Tibial artery (tissue), 4 donors: Measurements from ENCODE around the gene MBTPS1.

Source experiments
- DNase-seq, 2 donors: peaks; one replicate each; pipeline ENCODE4 v3.0.0-alpha.2; 2019
- H3K27ac ChIP-seq, 2 donors: fragments of 200-600 bp; sonication (generic) in 1 of 2; 1 replicate in 1 of 2; 2 replicates in 1 of 2; pipeline ENCODE4 v1.5.1; 2018 to 2019; ENCODE audit warnings: mild to moderate bottlenecking in 1 of 2
- H3K27me3 ChIP-seq, 2 donors: fragments of 200-600 bp; sonication (generic) in 1 of 2; one replicate each; pipeline versions ENCODE4 v1.5.1 to v1.6.0; 2016 to 2019
- H3K36me3 ChIP-seq, 3 donors: fragments of 200-600 bp; sonication (generic) in 2 of 3; one replicate each; pipeline ENCODE4 v1.5.1; 2016 to 2019; ENCODE audit warnings: mild to moderate bottlenecking in 2 of 3
- H3K4me1 ChIP-seq, 4 donors: fragments of 200-600 bp; sonication (generic) in 2 of 4; 1 replicate in 3 of 4; 2 replicates in 1 of 4; pipeline ENCODE4 v1.5.1; 2016 to 2019
- H3K4me3 ChIP-seq, 2 donors: fragments of 200-600 bp; sonication (generic) in 1 of 2; 1 replicate in 1 of 2; 2 replicates in 1 of 2; pipeline ENCODE4 v1.5.1; 2018 to 2019; ENCODE audit warnings: mild to moderate bottlenecking in 2 of 2
- H3K9me3 ChIP-seq, 3 donors: fragments of 200-600 bp; sonication (generic) in 1 of 3; one replicate each; pipeline ENCODE4 v1.5.1; 2016 to 2019
- CTCF ChIP-seq, 2 experiments: fragments of 200-600 bp in 1 of 2; fragments of 450-650 bp in 1 of 2; IDR thresholded peaks; one replicate each; pipeline ENCODE4 v1.5.1; 2017 to 2019; ENCODE audit warnings: antibody characterized with exemption in 2 of 2, mild to moderate bottlenecking in 1 of 2, moderate library complexity in 1 of 2
- intact Hi-C: fragments of 100-400 bp; cut with DNase I; formaldehyde crosslinking; loops from one replicate; pipeline ENCODE4 v1.15.0; 2023; ENCODE audit warnings: low total_unique reads

Gene MBTPS1

DNA sequence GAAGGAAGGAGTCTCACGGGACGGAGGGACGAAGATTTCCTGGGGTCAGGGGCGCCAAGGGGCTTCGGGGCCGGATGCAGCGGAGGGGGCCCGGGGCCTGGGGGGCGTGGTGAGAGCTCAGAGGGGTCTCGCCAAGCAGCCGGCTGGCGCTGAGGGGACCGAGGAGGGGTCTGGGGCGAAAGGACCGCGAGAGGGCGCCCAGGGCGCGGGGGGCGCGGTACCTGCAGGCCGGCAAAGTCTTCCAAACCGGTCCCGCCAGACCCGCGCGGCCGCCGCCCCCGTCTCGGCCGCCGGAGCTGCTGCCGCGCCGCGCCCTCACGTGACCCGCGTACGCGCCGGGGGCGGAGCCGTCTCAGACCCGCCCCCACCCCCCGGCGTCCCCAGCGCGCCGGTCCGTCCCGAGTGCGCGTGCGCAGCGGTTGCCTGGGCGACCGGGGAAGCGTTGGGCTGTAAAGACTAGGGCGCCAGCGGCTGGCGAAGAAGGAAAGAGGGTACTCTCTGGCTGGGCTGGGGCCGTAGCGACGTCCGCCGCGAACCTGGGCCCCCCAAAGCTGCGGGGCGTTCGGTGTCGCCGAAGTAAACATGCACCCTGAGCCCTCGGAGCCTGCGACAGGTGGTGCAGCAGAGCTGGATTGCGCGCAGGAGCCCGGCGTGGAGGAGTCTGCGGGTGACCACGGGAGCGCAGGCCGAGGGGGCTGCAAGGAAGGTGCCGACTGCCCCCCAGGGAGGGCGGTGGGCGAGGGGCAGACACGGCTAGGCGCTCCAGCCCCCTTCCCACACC lies 28.3 kb upstream of the MBTPS1 start, which contains the start of the genes DNAAF1 and HSDL1:
DNAAF1 (plus strand) TSS at position 450 of the 781 bp plus-strand sequence; CDS start at position 583, 133 bp downstream.
HSDL1 (minus strand) TSS at position 319 of the 781 bp plus-strand sequence. CDS start 13,856 bp downstream, outside the sequence.
- H3K9me3 ChIP-seq = no peaks in the 10 kb centered on the region
- peak; percentile 79 to 93 for DNase-seq
- no peaks in the 10 kb centered on the region for H3K36me3 ChIP-seq
- peak within 1 kb of the TSS; percentile 72 to 89 for H3K4me3 ChIP-seq
- TF ChIP-seq CTCF (IDR thresholded peaks at IDR 0.05) = no peak
- H3K27me3 ChIP-seq = no peaks in the 10 kb centered on the region
- intact Hi-C loops = no loop called here
- H3K4me1 ChIP-seq = peaks cover 0 to 21% (median 13%) of the 10 kb centered on the region in 4 donors
- H3K27ac ChIP-seq = peak within 1 kb of the TSS; percentile 68 to 77

DNA sequence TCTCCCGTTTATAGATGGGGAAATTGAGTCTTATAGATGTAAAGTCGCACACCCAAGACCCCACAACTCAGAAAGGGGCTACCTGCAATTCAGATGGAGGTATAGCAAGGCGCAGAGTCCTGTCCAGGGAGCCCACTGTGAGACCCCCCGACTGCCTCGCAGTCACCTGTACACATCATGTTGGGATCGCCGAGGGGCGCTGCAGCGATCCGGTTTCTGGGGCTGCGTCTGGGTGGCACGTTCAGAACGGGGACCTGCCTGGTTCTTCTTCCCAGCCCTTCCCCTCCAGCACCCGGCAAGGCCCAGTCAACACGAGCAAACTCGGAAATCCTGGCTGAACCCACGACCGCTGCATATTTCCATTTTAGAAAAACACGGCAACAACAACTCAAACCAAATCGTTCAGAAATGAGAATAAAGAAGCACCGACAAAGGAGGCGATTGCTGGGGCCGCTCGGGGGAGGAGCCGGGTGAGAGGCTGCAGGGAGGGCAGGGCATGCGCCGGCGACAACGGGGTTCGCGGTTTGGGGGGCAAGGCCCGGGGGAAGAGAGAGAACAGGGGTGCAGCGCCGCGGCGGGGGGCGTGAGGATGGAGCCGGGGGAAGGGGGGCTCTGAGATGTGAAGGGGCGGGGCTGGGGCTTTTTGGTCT lies 27.6 kb upstream of the MBTPS1 start:
- Histone ChIP-seq H3K27ac (peak overlapping the region; percentile 68 to 77), H3K27me3 (no peaks in the 10 kb centered on the region), H3K9me3 (no peaks in the 10 kb centered on the region), H3K4me3 (peak overlapping the region; percentile 72 to 89), H3K4me1 (peaks cover 0 to 21% (median 13%) of the 10 kb centered on the region in 4 donors), H3K36me3 (no peaks in the 10 kb centered on the region)
- TF ChIP-seq CTCF (IDR thresholded peaks at IDR 0.05) = no peak
- peak in 1 of 2 donors; percentile 29 for DNase-seq
- intact Hi-C loops = no loop called here

DNA sequence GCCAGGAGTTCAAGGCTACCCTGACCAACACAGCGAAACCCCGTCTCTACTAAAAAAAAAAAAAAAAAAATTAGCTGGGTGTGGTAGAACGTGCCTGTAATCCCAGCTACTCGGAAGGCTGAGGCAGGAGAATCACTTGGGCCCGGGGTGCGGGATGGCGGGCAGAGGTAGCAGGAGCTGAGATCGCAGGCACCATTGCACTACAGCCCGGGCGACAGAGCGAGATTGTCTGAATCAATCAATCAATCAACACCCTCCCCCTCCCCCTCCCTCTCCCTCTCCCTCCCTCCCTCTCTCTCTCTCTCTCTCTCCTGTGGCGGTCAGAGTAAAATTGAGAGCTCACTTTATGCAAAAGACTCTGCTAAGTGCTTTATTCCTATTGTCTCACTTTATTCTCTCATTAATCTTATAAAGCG lies 27.1 kb upstream of the MBTPS1 start:
- intact Hi-C loops = no loop called here
- no peak for TF ChIP-seq CTCF (IDR thresholded peaks at IDR 0.05)
- H3K36me3 ChIP-seq = no peaks in the 10 kb centered on the region
- no peak overlapping the region for H3K27ac ChIP-seq
- peak overlapping the region; percentile 72 to 89 for H3K4me3 ChIP-seq
- DNase-seq = no peak
- H3K9me3 ChIP-seq = no peaks in the 10 kb centered on the region
- peaks cover 0 to 21% (median 13%) of the 10 kb centered on the region in 4 donors for H3K4me1 ChIP-seq
- no peaks in the 10 kb centered on the region for H3K27me3 ChIP-seq

DNA sequence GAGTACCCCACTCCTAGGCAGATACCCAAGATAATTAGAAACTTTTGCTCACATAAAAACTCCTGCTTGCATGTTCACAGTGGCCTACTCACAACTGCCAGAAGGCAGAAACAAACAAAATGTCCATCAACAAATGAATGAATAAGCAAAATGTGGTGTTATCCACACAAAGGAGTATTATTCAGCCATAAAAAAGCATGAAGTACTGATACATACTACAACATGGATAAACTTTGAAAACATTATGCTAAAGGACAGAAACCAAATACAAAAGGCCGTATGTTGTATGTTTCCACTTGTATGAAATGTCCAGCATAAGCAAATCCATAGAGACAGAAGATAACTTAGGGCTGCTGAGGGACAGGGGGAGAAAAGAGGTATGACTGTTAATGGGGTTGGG lies 26.3 kb upstream of the MBTPS1 start:
- H3K36me3 ChIP-seq = no peaks in the 10 kb centered on the region
- no peak overlapping the region for H3K4me3 ChIP-seq
- no peaks in the 10 kb centered on the region for H3K27me3 ChIP-seq
- intact Hi-C loops = no loop called here
- no peak for TF ChIP-seq CTCF (IDR thresholded peaks at IDR 0.05)
- H3K9me3 ChIP-seq = no peaks in the 10 kb centered on the region
- peaks cover 0 to 21% (median 13%) of the 10 kb centered on the region in 4 donors for H3K4me1 ChIP-seq
- no peak for DNase-seq
- H3K27ac ChIP-seq = no peak overlapping the region

GRCh38 chr16:84141143-84141670 lies 24.5 kb upstream of the MBTPS1 start:
- H3K36me3 ChIP-seq = no peaks in the 10 kb centered on the region
- no peak overlapping the region for H3K4me3 ChIP-seq
- no peak overlapping the region for H3K27ac ChIP-seq
- no peak for DNase-seq
- intact Hi-C loops = no loop called here
- TF ChIP-seq CTCF (IDR thresholded peaks at IDR 0.05) = no peak
- no peaks in the 10 kb centered on the region for H3K9me3 ChIP-seq
- peaks cover 0 to 21% (median 13%) of the 10 kb centered on the region in 4 donors for H3K4me1 ChIP-seq
- no peaks in the 10 kb centered on the region for H3K27me3 ChIP-seq
